ENCODE data around the gene ASTN2. TPM values are rescaled to one million over a fixed set of nuclear protein-coding genes. Genes with fewer than 3 reads are reported as not detected.

Gene ASTN2
- total and polyA plus RNA-seq, 2 experiments from 2014 or later: 5.6 to 7.7 TPM

DNA sequence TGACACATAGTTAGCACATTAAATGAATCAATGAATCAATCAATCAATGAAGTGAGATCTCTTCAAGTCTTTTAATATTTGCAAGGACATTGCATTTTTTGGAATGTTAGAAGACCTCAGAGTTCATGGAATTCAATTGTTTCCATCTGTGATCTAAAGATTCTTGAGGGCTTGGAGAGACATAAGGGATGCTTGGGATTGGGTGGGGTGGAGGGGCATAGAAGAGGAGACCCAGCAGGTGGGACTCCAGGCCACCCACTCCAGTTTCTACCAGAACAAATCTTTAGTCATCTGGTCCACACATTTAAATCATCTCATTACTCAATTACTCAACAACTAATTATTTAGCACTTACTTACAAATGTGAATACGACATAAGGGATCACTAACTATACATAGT lies 978.7 kb downstream of the ASTN2 start:
- H3K27ac ChIP-seq: no peak overlapping the region
- no peaks in the 10 kb centered on the region for H3K36me3 ChIP-seq
- TF ChIP-seq, protein P1, sequence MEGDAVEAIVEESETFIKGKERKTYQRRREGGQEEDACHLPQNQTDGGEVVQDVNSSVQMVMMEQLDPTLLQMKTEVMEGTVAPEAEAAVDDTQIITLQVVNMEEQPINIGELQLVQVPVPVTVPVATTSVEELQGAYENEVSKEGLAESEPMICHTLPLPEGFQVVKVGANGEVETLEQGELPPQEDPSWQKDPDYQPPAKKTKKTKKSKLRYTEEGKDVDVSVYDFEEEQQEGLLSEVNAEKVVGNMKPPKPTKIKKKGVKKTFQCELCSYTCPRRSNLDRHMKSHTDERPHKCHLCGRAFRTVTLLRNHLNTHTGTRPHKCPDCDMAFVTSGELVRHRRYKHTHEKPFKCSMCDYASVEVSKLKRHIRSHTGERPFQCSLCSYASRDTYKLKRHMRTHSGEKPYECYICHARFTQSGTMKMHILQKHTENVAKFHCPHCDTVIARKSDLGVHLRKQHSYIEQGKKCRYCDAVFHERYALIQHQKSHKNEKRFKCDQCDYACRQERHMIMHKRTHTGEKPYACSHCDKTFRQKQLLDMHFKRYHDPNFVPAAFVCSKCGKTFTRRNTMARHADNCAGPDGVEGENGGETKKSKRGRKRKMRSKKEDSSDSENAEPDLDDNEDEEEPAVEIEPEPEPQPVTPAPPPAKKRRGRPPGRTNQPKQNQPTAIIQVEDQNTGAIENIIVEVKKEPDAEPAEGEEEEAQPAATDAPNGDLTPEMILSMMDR (IDR thresholded peaks at IDR 0.05; ENCODE audit: low read depth, low read length): no peak
- no peaks in the 10 kb centered on the region for H3K9me3 ChIP-seq (ENCODE audit: low read depth)
- DNase-seq (ENCODE audit: low read depth in 1 of 2, low spot score in 1 of 2): no peak
- no peaks in the 10 kb centered on the region for H3K4me1 ChIP-seq (ENCODE audit: low read depth)
- no peak overlapping the region for H3K4me3 ChIP-seq
- H3K27me3 ChIP-seq: no peaks in the 10 kb centered on the region

DNA sequence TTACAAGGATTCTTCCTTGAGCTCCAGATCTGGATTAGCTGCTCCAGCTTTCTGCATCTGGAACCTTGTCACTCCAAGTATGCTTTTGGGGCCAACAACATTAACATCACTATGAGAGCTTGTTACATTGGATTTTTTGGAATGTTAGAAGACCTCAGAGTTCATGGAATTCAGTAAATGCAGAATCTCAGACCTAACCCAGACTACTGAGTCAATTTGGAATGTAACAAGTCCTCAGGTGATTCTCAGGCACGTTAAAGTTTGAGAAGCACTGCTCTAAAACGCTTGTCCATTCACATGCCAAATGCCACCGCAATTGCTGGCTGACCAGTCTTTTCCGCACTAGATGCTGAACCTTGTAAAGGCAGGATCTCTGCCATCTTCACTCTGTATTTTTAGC lies 979.2 kb downstream of the ASTN2 start:
- Histone ChIP-seq H3K4me1 (ENCODE audit: low read depth) (no peaks in the 10 kb centered on the region), H3K36me3 (no peaks in the 10 kb centered on the region), H3K4me3 (no peak overlapping the region), H3K27ac (no peak overlapping the region), H3K9me3 (ENCODE audit: low read depth) (no peaks in the 10 kb centered on the region), H3K27me3 (no peaks in the 10 kb centered on the region)
- TF ChIP-seq, protein P1 (IDR thresholded peaks at IDR 0.05; ENCODE audit: low read depth, low read length): no peak
- no peak for DNase-seq (ENCODE audit: low read depth in 1 of 2, low spot score in 1 of 2)

DNA sequence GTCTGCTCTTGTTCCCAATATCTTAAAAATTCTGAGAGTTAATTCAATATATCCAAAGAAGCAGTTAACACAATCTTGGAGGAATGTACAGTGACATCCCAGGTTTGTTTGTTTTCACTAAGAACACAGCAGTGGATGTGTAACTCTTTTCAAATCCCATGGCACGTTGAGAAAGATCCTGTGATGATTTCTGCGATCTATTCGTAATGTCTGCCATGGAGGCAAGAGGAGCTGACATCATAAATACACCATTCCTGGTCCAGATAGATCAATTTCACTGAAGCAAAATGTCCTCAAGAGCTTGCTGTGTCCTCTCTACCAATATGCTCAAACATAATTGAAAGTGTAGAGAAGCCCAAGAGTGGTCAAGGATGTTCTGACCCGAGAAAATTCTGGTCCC lies 980.5 kb downstream of the ASTN2 start:
- H3K9me3 ChIP-seq (ENCODE audit: low read depth): no peaks in the 10 kb centered on the region
- TF ChIP-seq, protein P1 (IDR thresholded peaks at IDR 0.05; ENCODE audit: low read depth, low read length): no peak
- H3K4me3 ChIP-seq: no peak overlapping the region
- H3K27ac ChIP-seq: no peak overlapping the region
- no peaks in the 10 kb centered on the region for H3K4me1 ChIP-seq (ENCODE audit: low read depth)
- H3K36me3 ChIP-seq: no peaks in the 10 kb centered on the region
- no peak for DNase-seq (ENCODE audit: low read depth in 1 of 2, low spot score in 1 of 2)
- no peaks in the 10 kb centered on the region for H3K27me3 ChIP-seq

DNA sequence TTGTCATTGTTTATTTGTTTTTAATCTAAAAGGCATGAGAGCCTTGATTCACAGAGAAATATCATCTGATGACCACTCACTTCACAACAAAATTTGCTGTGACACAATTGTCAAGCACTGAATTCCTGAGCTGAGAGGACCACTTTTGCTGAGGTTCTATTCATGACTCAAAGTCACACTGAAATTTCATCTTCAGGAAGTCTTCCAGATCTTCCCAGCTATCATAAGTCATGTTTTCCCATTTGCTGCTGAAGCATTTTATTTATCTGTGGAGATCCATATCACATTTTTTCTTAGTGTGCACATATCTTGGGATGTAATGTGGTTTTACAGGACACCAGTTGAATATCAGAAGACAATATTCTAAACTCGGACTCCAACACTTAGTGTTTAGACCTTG lies 982.8 kb downstream of the ASTN2 start:
- Histone ChIP-seq H3K9me3 (ENCODE audit: low read depth) (no peaks in the 10 kb centered on the region), H3K4me1 (ENCODE audit: low read depth) (no peaks in the 10 kb centered on the region), H3K36me3 (no peaks in the 10 kb centered on the region), H3K4me3 (no peak overlapping the region), H3K27ac (no peak overlapping the region), H3K27me3 (no peaks in the 10 kb centered on the region)
- TF ChIP-seq, protein P1 (IDR thresholded peaks at IDR 0.05; ENCODE audit: low read depth, low read length): no peak
- DNase-seq (ENCODE audit: low read depth in 1 of 2, low spot score in 1 of 2): no peak

GRCh38 chr9:116430849-116431248 lies 984.0 kb downstream of the ASTN2 start:
- Histone ChIP-seq H3K36me3 (no peaks in the 10 kb centered on the region), H3K9me3 (ENCODE audit: low read depth) (no peaks in the 10 kb centered on the region), H3K4me3 (no peak overlapping the region), H3K27me3 (no peaks in the 10 kb centered on the region), H3K27ac (no peak overlapping the region), H3K4me1 (ENCODE audit: low read depth) (no peaks in the 10 kb centered on the region)
- DNase-seq (ENCODE audit: low read depth in 1 of 2, low spot score in 1 of 2): no peak
- TF ChIP-seq, protein P1 (IDR thresholded peaks at IDR 0.05; ENCODE audit: low read depth, low read length): no peak

GRCh38 chr9:116425244-116425643 lies 989.6 kb downstream of the ASTN2 start:
- DNase-seq (ENCODE audit: low read depth in 1 of 2, low spot score in 1 of 2): no peak
- H3K27ac ChIP-seq: no peak overlapping the region
- H3K9me3 ChIP-seq (ENCODE audit: low read depth): no peaks in the 10 kb centered on the region
- H3K27me3 ChIP-seq: no peaks in the 10 kb centered on the region
- H3K4me3 ChIP-seq: no peak overlapping the region
- H3K4me1 ChIP-seq (ENCODE audit: low read depth): no peaks in the 10 kb centered on the region
- TF ChIP-seq, protein P1 (IDR thresholded peaks at IDR 0.05; ENCODE audit: low read depth, low read length): no peak
- no peaks in the 10 kb centered on the region for H3K36me3 ChIP-seq
